Measurements from ENCODE around the gene DDX17.
"Not testable (repeated sequence)": the region's sequence is repeated elsewhere in the genome, so short reads cannot be mapped to it uniquely, and the experiment has no call there.

DDX17 gene

DNA sequence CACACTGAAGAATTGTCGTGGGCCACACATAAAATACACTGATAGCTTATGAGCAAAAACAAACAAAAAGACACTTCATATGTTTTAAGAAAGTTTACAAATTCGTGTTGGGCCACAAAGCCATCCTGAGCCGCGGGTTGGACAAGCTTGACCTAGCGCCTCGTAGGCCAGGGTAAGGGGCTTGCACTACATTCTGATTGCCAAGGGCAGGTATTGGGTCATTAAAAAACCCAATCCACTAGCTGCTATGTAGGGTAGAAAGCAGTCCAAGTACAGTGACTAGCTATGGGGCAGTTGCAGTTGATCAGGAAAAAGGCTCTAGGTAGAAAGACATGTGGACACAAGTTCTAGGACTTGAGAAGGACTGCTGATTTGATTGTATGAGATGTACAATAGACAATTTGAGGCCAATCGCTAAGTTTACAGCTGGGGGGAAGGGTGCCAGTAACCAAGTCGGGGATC is 24.2 kb downstream of the DDX17 start:
- Histone ChIP-seq H3K27me3 (ENCODE audit: control insufficient read depth in 2 of 2, insufficient read depth in 2 of 2, low read length in 2 of 2) (no peaks in the 10 kb centered on the region), H3K9ac (ENCODE audit: low read depth in 1 of 2, low read length in 2 of 2) (no peak overlapping the region), H3K4me3 (ENCODE audit: low read length in 2 of 2) (no peak overlapping the region), H3K27ac (ENCODE audit: low read depth in 2 of 2, low read length in 2 of 2) (no peak overlapping the region), H3K9me3 (ENCODE audit: control insufficient read depth in 2 of 2, low read length in 2 of 2) (no peaks in the 10 kb centered on the region), H3K4me1 (ENCODE audit: control insufficient read depth in 2 of 2, insufficient read depth in 2 of 2, low read length in 2 of 2) (no peaks in the 10 kb centered on the region), H3K36me3 (ENCODE audit: control insufficient read depth in 2 of 2, insufficient read depth in 2 of 2, low read length in 2 of 2) (peaks cover 58 to 61% of the 10 kb centered on the region in 2 donors)

DNA sequence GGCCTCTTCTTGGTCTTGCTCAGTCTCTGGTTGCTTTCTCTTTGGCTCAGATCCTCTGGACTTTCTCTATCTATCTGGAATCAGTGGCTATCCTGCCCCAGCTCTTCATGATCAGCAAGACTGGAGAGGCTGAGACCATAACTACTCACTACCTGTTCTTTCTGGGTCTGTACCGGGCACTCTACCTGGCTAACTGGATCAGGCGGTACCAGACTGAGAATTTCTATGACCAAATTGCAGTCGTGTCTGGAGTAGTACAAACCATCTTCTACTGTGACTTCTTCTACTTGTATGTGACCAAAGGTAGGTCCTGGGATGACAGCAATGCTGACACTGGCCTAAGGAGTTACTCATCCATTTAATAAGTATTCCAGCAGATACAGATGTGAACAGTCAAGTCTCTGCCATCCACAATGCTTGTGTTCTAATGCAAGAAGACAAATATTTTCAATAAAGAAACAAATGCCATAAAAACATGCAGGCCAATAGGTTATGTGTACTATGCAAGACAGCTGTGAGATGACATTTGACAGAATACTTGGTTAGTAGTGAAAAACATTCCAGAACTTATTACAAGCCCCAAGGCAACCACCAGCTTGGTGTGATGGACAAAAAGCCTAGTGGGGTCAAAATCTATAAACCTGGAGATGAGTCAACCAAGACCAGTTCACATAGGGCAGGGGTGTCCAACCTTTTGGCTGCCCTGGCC is 24.8 kb downstream of the DDX17 start:
- no peaks in the 10 kb centered on the region for H3K4me1 ChIP-seq (ENCODE audit: control insufficient read depth in 2 of 2, insufficient read depth in 2 of 2, low read length in 2 of 2)
- no peaks in the 10 kb centered on the region for H3K9me3 ChIP-seq (ENCODE audit: control insufficient read depth in 2 of 2, low read length in 2 of 2)
- H3K36me3 ChIP-seq (ENCODE audit: control insufficient read depth in 2 of 2, insufficient read depth in 2 of 2, low read length in 2 of 2): peaks cover 53 to 55% of the 10 kb centered on the region in 2 donors
- no peak overlapping the region for H3K4me3 ChIP-seq (ENCODE audit: low read length in 2 of 2)
- H3K27me3 ChIP-seq (ENCODE audit: control insufficient read depth in 2 of 2, insufficient read depth in 2 of 2, low read length in 2 of 2): no peaks in the 10 kb centered on the region
- H3K27ac ChIP-seq (ENCODE audit: low read depth in 2 of 2, low read length in 2 of 2): no peak overlapping the region
- no peak overlapping the region for H3K9ac ChIP-seq (ENCODE audit: low read depth in 1 of 2, low read length in 2 of 2)

DNA sequence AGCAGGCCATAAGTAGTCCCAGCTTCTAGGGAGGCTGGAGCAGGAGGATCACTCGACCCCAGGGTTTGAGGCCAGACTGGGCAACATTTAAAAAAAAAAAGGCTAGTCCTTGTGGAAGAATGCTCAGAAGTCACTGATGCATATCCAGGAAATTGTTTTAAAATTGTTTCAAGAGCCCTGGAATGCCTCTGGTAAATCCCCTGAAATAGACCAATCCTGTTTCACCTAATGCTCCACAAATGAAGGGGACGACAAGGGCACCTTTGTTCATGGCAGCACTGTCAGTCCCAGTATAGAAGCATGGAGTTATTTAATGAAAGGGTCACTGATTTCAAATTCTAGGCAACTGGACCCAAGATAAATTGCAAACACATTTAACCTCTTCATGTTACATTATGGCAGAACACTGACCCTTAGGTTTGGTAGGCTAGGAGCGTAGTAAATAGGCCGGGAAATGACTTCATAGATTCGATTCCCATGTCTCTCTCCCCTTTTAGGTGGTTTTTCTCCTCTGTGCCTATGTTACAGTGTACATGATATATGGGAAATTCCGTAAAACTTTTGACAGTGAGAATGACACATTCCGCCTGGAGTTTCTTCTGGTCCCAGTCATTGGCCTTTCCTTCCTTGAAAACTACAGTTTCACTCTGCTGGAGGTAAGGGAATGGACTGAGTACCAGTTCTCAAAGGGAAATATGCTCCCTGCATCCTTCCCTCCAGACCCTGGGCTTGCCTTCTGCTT is 26.8 kb downstream of the DDX17 start:
- H3K4me3 ChIP-seq (ENCODE audit: low read length in 2 of 2): no peak overlapping the region
- H3K4me1 ChIP-seq (ENCODE audit: control insufficient read depth in 2 of 2, insufficient read depth in 2 of 2, low read length in 2 of 2): no peaks in the 10 kb centered on the region
- H3K9ac ChIP-seq (ENCODE audit: low read depth in 1 of 2, low read length in 2 of 2): peak overlapping the region in 1 of 2 donors; percentile 17
- H3K9me3 ChIP-seq (ENCODE audit: control insufficient read depth in 2 of 2, low read length in 2 of 2): no peaks in the 10 kb centered on the region
- no peaks in the 10 kb centered on the region for H3K27me3 ChIP-seq (ENCODE audit: control insufficient read depth in 2 of 2, insufficient read depth in 2 of 2, low read length in 2 of 2)
- H3K36me3 ChIP-seq (ENCODE audit: control insufficient read depth in 2 of 2, insufficient read depth in 2 of 2, low read length in 2 of 2): peaks cover 36 to 42% of the 10 kb centered on the region in 2 donors
- H3K27ac ChIP-seq (ENCODE audit: low read depth in 2 of 2, low read length in 2 of 2): no peak overlapping the region

DNA sequence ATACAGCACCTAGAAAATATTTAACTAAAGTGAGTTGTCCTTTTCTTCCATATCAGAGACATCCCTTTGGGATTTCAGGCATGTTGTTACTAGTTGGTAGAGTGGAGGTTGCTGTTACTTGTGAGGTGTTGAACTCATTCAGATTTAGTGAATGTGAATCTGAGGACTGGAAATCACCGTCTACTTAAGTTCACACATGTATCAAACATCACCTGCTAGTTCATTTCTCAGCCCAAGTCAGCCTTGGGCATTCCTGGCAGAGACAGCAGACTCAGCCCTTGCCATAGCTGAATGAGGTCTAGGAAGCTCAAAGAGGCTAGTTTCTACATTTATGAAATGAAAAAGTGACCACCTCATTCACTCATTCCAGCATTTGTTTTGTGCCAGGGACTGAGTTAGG is 28.5 kb downstream of the DDX17 start:
- H3K27me3 ChIP-seq (ENCODE audit: control insufficient read depth in 2 of 2, insufficient read depth in 2 of 2, low read length in 2 of 2): no peaks in the 10 kb centered on the region
- H3K36me3 ChIP-seq (ENCODE audit: control insufficient read depth in 2 of 2, insufficient read depth in 2 of 2, low read length in 2 of 2): peaks cover 19 to 26% of the 10 kb centered on the region in 2 donors
- no peak overlapping the region for H3K9ac ChIP-seq (ENCODE audit: low read depth in 1 of 2, low read length in 2 of 2)
- H3K4me1 ChIP-seq (ENCODE audit: control insufficient read depth in 2 of 2, insufficient read depth in 2 of 2, low read length in 2 of 2): no peaks in the 10 kb centered on the region
- H3K9me3 ChIP-seq (ENCODE audit: control insufficient read depth in 2 of 2, low read length in 2 of 2): no peaks in the 10 kb centered on the region
- no peak overlapping the region for H3K27ac ChIP-seq (ENCODE audit: low read depth in 2 of 2, low read length in 2 of 2)
- no peak overlapping the region for H3K4me3 ChIP-seq (ENCODE audit: low read length in 2 of 2)

DNA sequence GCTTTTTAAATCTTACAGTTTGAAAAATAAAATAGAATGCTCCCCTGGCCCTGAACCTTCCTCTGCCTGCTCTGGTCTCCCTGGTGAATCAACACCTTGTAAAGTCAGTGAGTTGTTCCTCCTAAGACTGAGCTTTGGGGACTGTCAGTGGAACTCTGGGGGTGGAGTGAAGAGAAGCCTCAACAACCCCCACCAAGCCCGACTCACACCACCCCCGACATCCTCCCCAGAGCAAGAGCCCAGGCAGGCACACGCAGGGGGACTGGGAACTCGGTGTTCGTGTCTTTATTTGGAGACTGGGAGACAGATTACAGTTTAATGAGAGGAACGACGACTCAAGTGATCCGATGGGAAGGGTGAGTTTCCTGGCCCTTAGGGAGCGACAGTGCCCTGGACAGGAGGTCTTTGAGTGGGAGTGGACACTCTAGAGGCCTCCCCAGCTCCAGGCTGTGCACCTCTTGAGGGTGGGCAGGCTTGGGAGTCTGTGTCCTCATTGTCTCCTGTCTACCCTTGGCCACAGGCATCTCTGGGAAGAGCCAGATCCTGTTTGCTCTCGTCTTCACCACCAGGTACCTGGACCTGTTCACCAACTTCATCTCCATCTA is 32.0 kb downstream of the DDX17 start:
- no peaks in the 10 kb centered on the region for H3K9me3 ChIP-seq (ENCODE audit: control insufficient read depth in 2 of 2, low read length in 2 of 2)
- H3K27ac ChIP-seq (ENCODE audit: low read depth in 2 of 2, low read length in 2 of 2): no peak overlapping the region
- peaks cover 0 to 3% of the 10 kb centered on the region in 2 donors for H3K36me3 ChIP-seq (ENCODE audit: control insufficient read depth in 2 of 2, insufficient read depth in 2 of 2, low read length in 2 of 2)
- no peaks in the 10 kb centered on the region for H3K27me3 ChIP-seq (ENCODE audit: control insufficient read depth in 2 of 2, insufficient read depth in 2 of 2, low read length in 2 of 2)
- H3K4me1 ChIP-seq (ENCODE audit: control insufficient read depth in 2 of 2, insufficient read depth in 2 of 2, low read length in 2 of 2): no peaks in the 10 kb centered on the region
- no peak overlapping the region for H3K9ac ChIP-seq (ENCODE audit: low read depth in 1 of 2, low read length in 2 of 2)
- H3K4me3 ChIP-seq (ENCODE audit: low read length in 2 of 2): no peak overlapping the region

DNA sequence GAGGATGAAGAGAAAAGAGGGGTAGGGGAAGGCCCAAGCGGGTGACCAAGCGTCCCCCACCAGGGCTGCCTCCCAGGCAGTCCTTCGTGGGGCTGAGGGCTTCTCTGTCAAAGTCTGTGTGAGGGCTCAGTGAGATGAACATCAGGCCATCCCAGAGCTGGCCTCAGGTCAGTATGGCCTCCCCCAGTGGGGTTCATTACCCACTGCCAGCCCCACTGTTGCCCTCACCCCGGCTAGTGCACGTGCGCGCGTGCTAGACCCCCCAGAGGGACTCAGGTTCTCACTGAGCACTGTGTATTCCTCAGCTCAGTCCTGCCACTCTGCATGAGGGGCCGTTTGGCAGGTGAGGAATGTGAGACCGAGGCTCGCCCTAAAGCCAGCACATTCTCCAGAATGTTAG is 34.9 kb downstream of the DDX17 start:
- Histone ChIP-seq H3K27ac (ENCODE audit: low read depth in 2 of 2, low read length in 2 of 2) (no peak overlapping the region), H3K9ac (ENCODE audit: low read depth in 1 of 2, low read length in 2 of 2) (no peak overlapping the region), H3K27me3 (ENCODE audit: control insufficient read depth in 2 of 2, insufficient read depth in 2 of 2, low read length in 2 of 2) (peaks cover 0 to 2% of the 10 kb centered on the region in 2 donors), H3K4me3 (ENCODE audit: low read length in 2 of 2) (no peak overlapping the region), H3K9me3 (ENCODE audit: control insufficient read depth in 2 of 2, low read length in 2 of 2) (no peaks in the 10 kb centered on the region), H3K4me1 (ENCODE audit: control insufficient read depth in 2 of 2, insufficient read depth in 2 of 2, low read length in 2 of 2) (peaks cover 8 to 13% of the 10 kb centered on the region in 2 donors), H3K36me3 (ENCODE audit: control insufficient read depth in 2 of 2, insufficient read depth in 2 of 2, low read length in 2 of 2) (no peaks in the 10 kb centered on the region)

DNA sequence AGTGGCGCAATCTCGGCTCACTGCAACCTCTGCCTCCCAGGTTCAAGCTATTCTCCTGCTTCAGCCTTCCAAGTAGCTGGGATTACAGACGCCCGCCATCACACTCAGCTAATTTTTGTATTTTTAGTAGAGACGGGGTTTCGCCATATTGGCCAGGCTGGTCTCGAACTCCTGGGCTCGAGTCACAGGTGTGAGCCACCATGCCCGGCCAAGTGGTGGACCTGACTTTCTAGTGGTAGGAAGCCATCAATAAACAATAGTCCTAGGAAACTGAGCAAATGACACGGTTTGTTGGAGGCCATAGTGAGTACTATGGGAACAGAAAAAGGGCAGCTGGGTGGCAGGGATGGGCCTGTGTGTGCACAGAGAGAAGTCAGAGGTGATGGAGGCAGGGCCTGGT is 35.9 kb downstream of the DDX17 start:
- H3K27ac ChIP-seq (ENCODE audit: low read depth in 2 of 2, low read length in 2 of 2); H3K4me3 ChIP-seq (ENCODE audit: low read length in 2 of 2); H3K27me3 ChIP-seq (ENCODE audit: control insufficient read depth in 2 of 2, insufficient read depth in 2 of 2, low read length in 2 of 2); H3K36me3 ChIP-seq (ENCODE audit: control insufficient read depth in 2 of 2, insufficient read depth in 2 of 2, low read length in 2 of 2); H3K9ac ChIP-seq (ENCODE audit: low read depth in 1 of 2, low read length in 2 of 2); H3K9me3 ChIP-seq (ENCODE audit: control insufficient read depth in 2 of 2, low read length in 2 of 2): not testable (repeated sequence)
- peaks cover 8 to 13% of the 10 kb centered on the region in 2 donors for H3K4me1 ChIP-seq (ENCODE audit: control insufficient read depth in 2 of 2, insufficient read depth in 2 of 2, low read length in 2 of 2)

DNA sequence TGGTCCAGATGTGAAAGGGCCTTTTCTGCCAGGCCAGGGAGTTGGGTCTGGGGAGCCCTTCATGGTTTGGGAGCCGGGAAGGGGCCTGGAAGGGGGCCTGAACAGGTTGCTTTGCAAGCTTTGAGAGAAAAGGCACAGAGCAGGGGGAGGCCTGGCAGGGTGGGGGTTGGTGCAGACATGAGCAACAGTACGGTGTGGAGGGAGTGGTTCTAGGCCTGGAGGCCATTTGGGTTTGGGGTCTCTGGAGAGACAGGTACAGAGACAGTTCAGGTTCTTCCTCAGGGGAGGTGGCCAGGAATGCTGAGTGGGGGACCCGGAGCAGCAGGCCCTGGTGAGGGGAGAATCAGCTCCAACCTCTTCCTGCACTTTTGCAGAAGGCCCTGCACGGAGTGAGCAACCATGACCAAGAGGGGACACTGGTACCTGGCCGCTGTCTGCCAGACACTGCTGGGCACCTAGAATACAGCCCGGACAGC is 36.8 kb downstream of the DDX17 start:
- peaks cover 8 to 13% of the 10 kb centered on the region in 2 donors for H3K4me1 ChIP-seq (ENCODE audit: control insufficient read depth in 2 of 2, insufficient read depth in 2 of 2, low read length in 2 of 2)
- no peaks in the 10 kb centered on the region for H3K9me3 ChIP-seq (ENCODE audit: control insufficient read depth in 2 of 2, low read length in 2 of 2)
- H3K27me3 ChIP-seq (ENCODE audit: control insufficient read depth in 2 of 2, insufficient read depth in 2 of 2, low read length in 2 of 2): peaks cover 3 to 9% of the 10 kb centered on the region in 2 donors
- H3K9ac ChIP-seq (ENCODE audit: low read depth in 1 of 2, low read length in 2 of 2): no peak overlapping the region
- no peak overlapping the region for H3K4me3 ChIP-seq (ENCODE audit: low read length in 2 of 2)
- no peaks in the 10 kb centered on the region for H3K36me3 ChIP-seq (ENCODE audit: control insufficient read depth in 2 of 2, insufficient read depth in 2 of 2, low read length in 2 of 2)
- H3K27ac ChIP-seq (ENCODE audit: low read depth in 2 of 2, low read length in 2 of 2): no peak overlapping the region

DNA sequence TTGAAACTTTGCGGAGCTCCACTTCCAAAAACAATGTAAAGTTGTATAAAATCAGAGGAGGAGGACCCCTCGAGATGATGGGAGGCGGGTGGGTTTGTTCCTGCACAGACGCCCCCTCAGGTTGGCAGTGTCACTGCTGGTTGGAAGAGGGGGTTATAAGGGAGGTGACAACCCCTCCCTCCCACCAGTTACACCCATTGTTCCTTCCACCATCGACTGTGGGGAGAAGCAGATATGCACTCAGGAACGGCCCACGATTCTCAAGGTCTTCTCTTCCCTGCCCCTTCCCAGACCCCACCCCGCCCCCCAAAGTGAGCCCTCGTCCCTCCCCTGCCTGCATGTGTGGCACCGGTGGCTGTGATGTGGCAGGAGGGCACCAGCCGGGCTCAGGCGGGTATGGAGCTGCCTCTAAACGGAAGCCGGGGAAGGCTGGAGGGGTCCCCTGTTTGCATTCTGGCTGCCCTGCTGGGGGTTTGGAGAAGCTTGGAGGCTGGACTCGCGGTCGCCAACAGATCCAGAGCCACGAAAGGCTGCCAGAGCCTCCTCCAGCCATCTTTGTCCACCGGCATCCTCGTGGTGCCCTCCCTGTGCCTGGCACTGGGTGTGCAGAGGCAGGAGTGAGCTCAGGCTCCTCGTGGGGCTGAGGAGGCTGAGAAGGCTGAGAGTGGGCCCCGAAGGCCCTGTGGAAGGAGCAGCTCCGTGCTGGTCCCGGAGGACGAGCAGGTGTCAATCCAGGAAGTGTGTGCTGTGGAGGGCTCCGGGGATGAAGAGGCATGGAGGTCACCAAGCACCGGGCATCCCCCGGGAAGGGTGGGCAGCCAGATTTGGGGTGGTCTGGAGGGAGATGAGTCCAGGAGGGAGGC is 37.4 kb downstream of the DDX17 start:
- Histone ChIP-seq H3K4me1 (ENCODE audit: control insufficient read depth in 2 of 2, insufficient read depth in 2 of 2, low read length in 2 of 2) (peaks cover 8 to 13% of the 10 kb centered on the region in 2 donors), H3K27me3 (ENCODE audit: control insufficient read depth in 2 of 2, insufficient read depth in 2 of 2, low read length in 2 of 2) (peaks cover 3 to 13% of the 10 kb centered on the region in 2 donors), H3K36me3 (ENCODE audit: control insufficient read depth in 2 of 2, insufficient read depth in 2 of 2, low read length in 2 of 2) (no peaks in the 10 kb centered on the region), H3K27ac (ENCODE audit: low read depth in 2 of 2, low read length in 2 of 2) (no peak overlapping the region), H3K9me3 (ENCODE audit: control insufficient read depth in 2 of 2, low read length in 2 of 2) (no peaks in the 10 kb centered on the region), H3K9ac (ENCODE audit: low read depth in 1 of 2, low read length in 2 of 2) (peak overlapping the region; percentile 72 to 97), H3K4me3 (ENCODE audit: low read length in 2 of 2) (peak overlapping the region; percentile 71 to 86)
